ENCODE measurements around the gene CLSTN2.

- TF ChIP-seq, protein P1, sequence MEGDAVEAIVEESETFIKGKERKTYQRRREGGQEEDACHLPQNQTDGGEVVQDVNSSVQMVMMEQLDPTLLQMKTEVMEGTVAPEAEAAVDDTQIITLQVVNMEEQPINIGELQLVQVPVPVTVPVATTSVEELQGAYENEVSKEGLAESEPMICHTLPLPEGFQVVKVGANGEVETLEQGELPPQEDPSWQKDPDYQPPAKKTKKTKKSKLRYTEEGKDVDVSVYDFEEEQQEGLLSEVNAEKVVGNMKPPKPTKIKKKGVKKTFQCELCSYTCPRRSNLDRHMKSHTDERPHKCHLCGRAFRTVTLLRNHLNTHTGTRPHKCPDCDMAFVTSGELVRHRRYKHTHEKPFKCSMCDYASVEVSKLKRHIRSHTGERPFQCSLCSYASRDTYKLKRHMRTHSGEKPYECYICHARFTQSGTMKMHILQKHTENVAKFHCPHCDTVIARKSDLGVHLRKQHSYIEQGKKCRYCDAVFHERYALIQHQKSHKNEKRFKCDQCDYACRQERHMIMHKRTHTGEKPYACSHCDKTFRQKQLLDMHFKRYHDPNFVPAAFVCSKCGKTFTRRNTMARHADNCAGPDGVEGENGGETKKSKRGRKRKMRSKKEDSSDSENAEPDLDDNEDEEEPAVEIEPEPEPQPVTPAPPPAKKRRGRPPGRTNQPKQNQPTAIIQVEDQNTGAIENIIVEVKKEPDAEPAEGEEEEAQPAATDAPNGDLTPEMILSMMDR (IDR thresholded peaks at IDR 0.05 in 8 of 11, conservative IDR thresholded peaks at IDR 0.05 in 3 of 11) = no peak
- no peak for TF ChIP-seq POLR2A (IDR thresholded peaks at IDR 0.05)
These were observed 424.4 kb downstream of the CLSTN2 start for GRCh38 chr3:140359233-140359995.
